GM18505 (cell line): ENCODE measurements around the gene MOK.

ENCODE experiments used
- ATAC-seq: cut with Tn5 transposase; IDR thresholded peaks from one replicate; pipeline ENCODE4 v1.9.1; 2021; ENCODE audit not compliant: unreplicated experiment
- POLR2A ChIP-seq: IDR thresholded peaks from 4 replicates; pipeline ENCODE4 v1.6.1; 2011; ENCODE audit warnings: borderline replicate concordance; ENCODE audit not compliant: insufficient read depth, insufficient read length; ENCODE audit errors: extremely low read depth

The MOK gene

GRCh38 chr14:102239231-102239630 is 65.7 kb downstream of the MOK start:
- ATAC-seq = no peak

GRCh38 chr14:102238766-102239165 is 66.2 kb downstream of the MOK start:
- TF ChIP-seq POLR2A = no peak
- ATAC-seq = no peak

More at GRCh38 chr14:102239231-102239630, 65.7 kb downstream of the MOK start:
- TF ChIP-seq POLR2A = no peak

- no peak for ATAC-seq
- TF ChIP-seq POLR2A = no peak
These were observed 66.8 kb downstream of the MOK start for GRCh38 chr14:102238131-102238530.

GRCh38 chr14:102236026-102236425 is 68.9 kb downstream of the MOK start:
- TF ChIP-seq POLR2A = no peak
- no peak for ATAC-seq

- no peak for ATAC-seq
- no peak for TF ChIP-seq POLR2A
These were observed 69.6 kb downstream of the MOK start for GRCh38 chr14:102235275-102235897.

- ATAC-seq = no peak
- no peak for TF ChIP-seq POLR2A
These were observed 70.4 kb downstream of the MOK start for GRCh38 chr14:102234331-102235264.

- ATAC-seq = no peak
These were observed 71.9 kb downstream of the MOK start for GRCh38 chr14:102233081-102233480.

GRCh38 chr14:102232348-102232625 is 72.7 kb downstream of the MOK start:
- ATAC-seq = no peak
- no peak for TF ChIP-seq POLR2A

More at GRCh38 chr14:102233081-102233480, 71.9 kb downstream of the MOK start:
- no peak for TF ChIP-seq POLR2A

- TF ChIP-seq POLR2A = no peak
- no peak for ATAC-seq
These were observed 73.3 kb downstream of the MOK start for GRCh38 chr14:102231476-102232347.

- no peak for TF ChIP-seq POLR2A
- ATAC-seq = no peak
These were observed 74.3 kb downstream of the MOK start for GRCh38 chr14:102230481-102231210.

- no peak for ATAC-seq
- no peak for TF ChIP-seq POLR2A
These were observed 75.2 kb downstream of the MOK start for GRCh38 chr14:102229739-102230092.

- no peak for TF ChIP-seq POLR2A
- no peak for ATAC-seq
These were observed 75.8 kb downstream of the MOK start for GRCh38 chr14:102229071-102229738.
